GM12801 (cell line): ENCODE measurements around the gene IFNAR2.

Experiments
- CTCF ChIP-seq: IDR thresholded peaks from one replicate; pipeline ENCODE4 v1.5.1; 2011; ENCODE audit warnings: control low read depth; ENCODE audit not compliant: insufficient read length; ENCODE audit errors: extremely low read depth

IFNAR2 gene

GRCh38 chr21:33206771-33207281 lies 22.9 kb upstream of the IFNAR2 start:
- TF ChIP-seq CTCF = no peak

DNA sequence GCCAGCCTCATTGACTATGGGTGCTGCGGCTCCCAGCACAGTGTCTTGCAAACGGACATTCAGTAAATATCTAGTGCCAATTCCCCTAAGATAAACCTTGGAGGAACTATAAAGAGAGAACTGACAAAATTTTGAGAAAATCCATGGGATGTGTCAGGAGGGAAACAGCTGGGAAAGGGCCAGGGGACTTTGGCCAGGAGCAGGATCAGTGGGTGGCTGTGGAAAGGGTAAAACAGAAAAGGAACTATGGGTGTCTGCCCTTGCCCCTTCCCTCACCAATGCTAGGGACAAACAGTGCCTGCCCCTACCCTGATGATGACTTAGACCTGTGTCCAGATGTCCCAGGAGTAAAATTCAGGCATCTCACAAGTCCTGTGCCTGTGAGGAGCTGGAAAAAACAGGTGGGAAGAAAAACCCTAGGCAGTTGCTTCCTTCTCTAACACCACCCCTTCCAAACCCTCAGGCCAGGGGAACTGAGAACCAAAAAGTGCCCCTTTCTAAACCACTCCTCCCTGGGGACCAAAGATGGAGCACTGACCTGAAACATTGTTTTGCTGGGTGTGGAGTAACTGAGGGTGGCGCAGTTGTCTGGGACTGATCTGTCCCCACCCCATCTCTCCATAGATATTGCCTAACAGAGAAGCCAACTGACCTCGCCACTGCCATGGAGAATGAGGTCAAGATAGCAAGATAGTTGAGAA lies 22.1 kb upstream of the IFNAR2 start:
- TF ChIP-seq CTCF = no peak

- TF ChIP-seq CTCF = no peak
These were observed 21.2 kb upstream of the IFNAR2 start for GRCh38 chr21:33208534-33208933.

DNA sequence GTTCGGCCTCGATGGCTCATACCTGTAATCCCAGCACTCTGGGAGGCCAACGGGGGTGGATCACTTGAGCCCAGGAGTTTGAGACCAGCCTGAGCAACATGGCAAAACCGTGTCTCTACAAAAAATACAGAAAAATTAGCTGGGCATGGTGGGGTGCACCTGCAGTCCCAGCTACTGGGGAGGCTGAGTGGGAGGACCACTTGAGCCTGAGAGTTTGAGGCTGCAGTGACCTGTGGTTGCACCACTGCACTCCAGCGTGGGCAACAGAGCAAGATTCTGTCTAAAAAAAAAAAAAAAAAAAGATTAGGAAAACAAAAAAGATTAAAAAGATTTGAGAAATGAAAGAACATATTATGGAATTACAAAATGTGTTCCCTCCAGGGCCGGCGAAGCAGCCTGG lies 18.4 kb upstream of the IFNAR2 start:
- TF ChIP-seq CTCF = no peak

DNA sequence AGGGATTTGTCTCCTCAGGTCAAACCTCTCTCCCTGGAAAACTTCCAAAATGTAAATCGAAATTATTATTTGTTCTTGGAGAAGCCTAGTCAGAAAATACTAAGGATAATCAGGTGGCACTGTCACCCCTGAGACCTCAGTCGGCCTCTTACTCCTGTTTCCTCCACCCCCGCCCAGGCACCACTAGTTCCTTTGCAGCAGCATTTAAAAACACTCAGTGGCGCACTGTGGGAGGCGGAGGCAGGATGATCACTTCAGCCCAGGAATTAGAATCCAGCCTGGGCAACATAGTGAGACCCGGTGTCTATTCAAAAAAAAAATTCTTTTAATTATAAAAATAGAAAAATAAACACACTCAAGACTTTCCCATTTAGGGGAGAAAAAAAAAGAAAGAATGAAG lies 18.0 kb upstream of the IFNAR2 start:
- TF ChIP-seq CTCF = no peak

- no peak for TF ChIP-seq CTCF
These were observed 17.4 kb upstream of the IFNAR2 start for GRCh38 chr21:33212159-33212851.

GRCh38 chr21:33214056-33214455 lies 15.7 kb upstream of the IFNAR2 start:
- TF ChIP-seq CTCF = no peak
